ENCODE data around the gene LRRC37A2. TPM values are rescaled to one million over a fixed set of nuclear protein-coding genes. Genes with fewer than 3 reads are reported as not detected.
"Not testable (repeated sequence)": the region's sequence is repeated elsewhere in the genome, so short reads cannot be mapped to it uniquely, and the experiment has no call there.

LRRC37A2 gene
- total RNA-seq, 1 donor from 2014 or later, result 6.2 TPM

GRCh38 chr17:46571796-46572195, 59.5 kb downstream of the LRRC37A2 start:
- DNase-seq; H3K4me3 Mint-ChIP-seq; H3K27me3 Mint-ChIP-seq; H3K4me1 Mint-ChIP-seq; intact Hi-C loops (cut with micrococcal nuclease); H3K9me3 Mint-ChIP-seq; H3K36me3 Mint-ChIP-seq (ENCODE audit: low read depth); H3K27ac Mint-ChIP-seq: not testable (repeated sequence)

- intact Hi-C loops (cut with micrococcal nuclease); H3K27me3 Mint-ChIP-seq; H3K27ac Mint-ChIP-seq; H3K9me3 Mint-ChIP-seq; H3K36me3 Mint-ChIP-seq (ENCODE audit: low read depth); H3K4me1 Mint-ChIP-seq; H3K4me3 Mint-ChIP-seq: not testable (repeated sequence)
- DNase-seq, result peak; percentile 94
Observed at GRCh38 chr17:46579083-46580075, 67.1 kb downstream of the LRRC37A2 start, which contains the start of gene ARL17A. Gene ARL17A, minus strand, starts transcription at chr17:46579691. Its CDS starts 3,369 bp downstream, at chr17:46576322.

GRCh38 chr17:46580082-46580481, 67.8 kb downstream of the LRRC37A2 start:
- intact Hi-C loops (cut with micrococcal nuclease), result not testable (repeated sequence)
- DNase-seq, result peak; percentile 45

GRCh38 chr17:46585444-46585843, 73.2 kb downstream of the LRRC37A2 start:
- H3K4me1 Mint-ChIP-seq; H3K9me3 Mint-ChIP-seq; H3K27me3 Mint-ChIP-seq; DNase-seq; intact Hi-C loops (cut with micrococcal nuclease); H3K27ac Mint-ChIP-seq; H3K4me3 Mint-ChIP-seq; H3K36me3 Mint-ChIP-seq (ENCODE audit: low read depth): not testable (repeated sequence)

More at GRCh38 chr17:46580082-46580481, 67.8 kb downstream of the LRRC37A2 start:
- H3K36me3 Mint-ChIP-seq (ENCODE audit: low read depth); H3K9me3 Mint-ChIP-seq; H3K4me1 Mint-ChIP-seq; H3K27me3 Mint-ChIP-seq; H3K4me3 Mint-ChIP-seq; H3K27ac Mint-ChIP-seq: not testable (repeated sequence)

- H3K27ac Mint-ChIP-seq; H3K36me3 Mint-ChIP-seq (ENCODE audit: low read depth); H3K4me1 Mint-ChIP-seq; H3K4me3 Mint-ChIP-seq; H3K9me3 Mint-ChIP-seq; H3K27me3 Mint-ChIP-seq; intact Hi-C loops (cut with micrococcal nuclease); DNase-seq: not testable (repeated sequence)
Observed at GRCh38 chr17:46590157-46591146, 78.2 kb downstream of the LRRC37A2 start, which contains the start of gene NSF. Gene NSF, plus strand, starts transcription at chr17:46590669. Its CDS starts 107 bp downstream, at chr17:46590776.

- H3K27me3 Mint-ChIP-seq; H3K27ac Mint-ChIP-seq; intact Hi-C loops (cut with micrococcal nuclease); H3K4me3 Mint-ChIP-seq; DNase-seq; H3K36me3 Mint-ChIP-seq (ENCODE audit: low read depth); H3K9me3 Mint-ChIP-seq; H3K4me1 Mint-ChIP-seq: not testable (repeated sequence)
Observed at GRCh38 chr17:46591332-46591731, 79.1 kb downstream of the LRRC37A2 start.

GRCh38 chr17:46598344-46598931, 86.2 kb downstream of the LRRC37A2 start:
- H3K27me3 Mint-ChIP-seq; intact Hi-C loops (cut with micrococcal nuclease): not testable (repeated sequence)

GRCh38 chr17:46600767-46601166, 88.5 kb downstream of the LRRC37A2 start:
- not testable (repeated sequence) for H3K9me3 Mint-ChIP-seq

More at GRCh38 chr17:46598344-46598931, 86.2 kb downstream of the LRRC37A2 start:
- not testable (repeated sequence) for H3K4me1 Mint-ChIP-seq; H3K4me3 Mint-ChIP-seq; H3K27ac Mint-ChIP-seq; H3K9me3 Mint-ChIP-seq; H3K36me3 Mint-ChIP-seq (ENCODE audit: low read depth); DNase-seq

GRCh38 chr17:46603125-46603524, 90.9 kb downstream of the LRRC37A2 start:
- H3K4me3 Mint-ChIP-seq; H3K27me3 Mint-ChIP-seq; H3K27ac Mint-ChIP-seq; intact Hi-C loops (cut with micrococcal nuclease); H3K36me3 Mint-ChIP-seq (ENCODE audit: low read depth); DNase-seq; H3K4me1 Mint-ChIP-seq; H3K9me3 Mint-ChIP-seq: not testable (repeated sequence)

More at GRCh38 chr17:46600767-46601166, 88.5 kb downstream of the LRRC37A2 start:
- H3K27me3 Mint-ChIP-seq; H3K36me3 Mint-ChIP-seq (ENCODE audit: low read depth); H3K4me3 Mint-ChIP-seq; H3K27ac Mint-ChIP-seq; DNase-seq; H3K4me1 Mint-ChIP-seq; intact Hi-C loops (cut with micrococcal nuclease): not testable (repeated sequence)

Other genes starting within 250 kb of the LRRC37A2 start
- 2.4 and 2.7 TPM in 2 replicates for gene LRRC37A, start 217.3 kb upstream of the LRRC37A2 start, total RNA-seq
- gene ARL17B, start 150.7 kb upstream of the LRRC37A2 start, total RNA-seq, result 16.7 and 18.0 TPM in 2 replicates
- 21.3 and 23.5 TPM in 2 replicates for gene ARL17A, start 67.2 kb downstream of the LRRC37A2 start, total RNA-seq
- gene NSF, start 78.2 kb downstream of the LRRC37A2 start, total RNA-seq, result 28.1 and 32.7 TPM in 2 replicates